Endothelial cell of umbilical vein (primary cell): ENCODE measurements around the gene CLEC7A.

Experiments used
- CTCF ChIP-seq, 2 donors: IDR thresholded peaks; 1 replicate in 1 of 2; 2 replicates in 1 of 2; pipeline ENCODE4 v1.5.1; 2011; ENCODE audit warnings: low read length in 2 of 2, mild to moderate bottlenecking in 2 of 2, moderate library complexity in 2 of 2, control low read depth in 1 of 2, inconsistent platforms in 1 of 2, low read depth in 1 of 2; ENCODE audit not compliant: insufficient read depth in 1 of 2; ENCODE audit errors: extremely low read depth in 1 of 2
- EZH2 ChIP-seq: IDR thresholded peaks from 2 replicates; pipeline ENCODE4 v1.6.1; 2012; ENCODE audit warnings: borderline replicate concordance, low read depth, mild to moderate bottlenecking, moderate library complexity, low read length, inconsistent platforms; ENCODE audit not compliant: severe bottlenecking
- MAX ChIP-seq: IDR thresholded peaks from 2 replicates; pipeline ENCODE4 v1.6.1; 2011; ENCODE audit not compliant: insufficient read depth, insufficient read length
- MYC ChIP-seq: IDR thresholded peaks from one replicate; pipeline ENCODE4 v1.6.1; 2011; ENCODE audit warnings: mild to moderate bottlenecking, low read depth, low read length
- POLR2A ChIP-seq: IDR thresholded peaks from 2 replicates; pipeline ENCODE4 v1.6.1; 2012; ENCODE audit warnings: low read depth, mild to moderate bottlenecking, control low read depth, low read length

GRCh38 chr12:10174986-10175614 lies 45.1 kb upstream of the CLEC7A start:
- TF ChIP-seq CTCF (IDR thresholded peaks at IDR 0.05; ENCODE audit: extremely low read depth in 1 of 2, insufficient read depth in 1 of 2, low read depth in 1 of 2, low read length in 2 of 2) (no peak), EZH2 (no peak), POLR2A (no peak), MAX (no peak), MYC (no peak)
